Endothelial cell of umbilical vein (primary cell): ENCODE results near the gene LRRC72. TPM values are rescaled to one million over a fixed set of nuclear protein-coding genes. Genes with fewer than 3 reads are reported as not detected.

ENCODE experiments used
- BruUV-seq: library from RNA; stranded (reverse); fragments of 400-500 nt; replicated peaks from 2 replicates; lab custom pipeline; 2021; lab: Mats Ljungman, UMichigan
- CTCF ChIA-PET: fragments of 300-600, 350-600 bp; sonication (Branson Sonifier 250); formaldehyde crosslinking; loops from one replicate; lab custom pipeline; 2021; ENCODE audit warnings: antibody characterized with exemption, inconsistent platforms; lab: Charles Lee
- POLR2A ChIA-PET: fragments of 300-600, 350-600 bp; sonication (Branson Sonifier 250); formaldehyde crosslinking; loops from one replicate; lab custom pipeline; 2021; ENCODE audit warnings: antibody characterized with exemption, inconsistent platforms; lab: Charles Lee
- DNase-seq: peaks from one replicate; pipeline ENCODE4 v3.0.0-alpha.2; 2011; ENCODE audit warnings: low read depth, low spot score
- FAIRE-seq: peaks from 2 replicates; lab custom pipeline; 2011; peaks lifted over from hg19 to GRCh38; lab: Jason Lieb, UNC
- H2AFZ ChIP-seq: 2 replicates; pipeline ENCODE4 v1.6.0; 2012; ENCODE audit warnings: low read depth, low read length, control low read depth, inconsistent platforms
- H3K27ac ChIP-seq: 2 replicates; pipeline ENCODE4 v1.5.1; 2011; ENCODE audit warnings: low read depth, mild to moderate bottlenecking, control low read depth, low read length, moderate library complexity; ENCODE audit not compliant: insufficient read depth
- H3K27me3 ChIP-seq, 2 experiments: 2 replicates each; pipeline versions ENCODE4 v1.6.0 to v1.6.1; 2011; ENCODE audit warnings: low read length in 2 of 2, mixed read lengths in 1 of 2; ENCODE audit not compliant: control insufficient read depth in 2 of 2, insufficient read depth in 2 of 2
- H3K36me3 ChIP-seq, 2 experiments: 2 replicates in 1 of 2; 3 replicates in 1 of 2; pipeline ENCODE4 v1.5.1; 2011; ENCODE audit warnings: low read length in 2 of 2, mild to moderate bottlenecking in 1 of 2, moderate library complexity in 1 of 2; ENCODE audit not compliant: control insufficient read depth in 2 of 2, insufficient read depth in 2 of 2; ENCODE audit errors: extremely low read depth in 1 of 2
- H3K4me1 ChIP-seq: 3 replicates; pipeline ENCODE4 v1.5.1; 2011; ENCODE audit warnings: mild to moderate bottlenecking, low read length; ENCODE audit not compliant: control insufficient read depth, insufficient read depth; ENCODE audit errors: extremely low read depth
- H3K4me2 ChIP-seq: 2 replicates; pipeline ENCODE4 v1.6.1; 2011; ENCODE audit warnings: low read length, control low read depth, mixed read lengths; ENCODE audit not compliant: insufficient read depth
- H3K4me3 ChIP-seq, 3 experiments: fragments of 200-600 bp in 1 of 3; sonication (generic), shearing (Covaris generic) in 1 of 3; replicated peaks in 1 of 3; 2 replicates each; pipeline ENCODE4 v1.5.1; 2011 to 2016; ENCODE audit warnings: control low read depth in 3 of 3, low read length in 3 of 3, mild to moderate bottlenecking in 2 of 3, inconsistent platforms in 1 of 3, low read depth in 1 of 3, moderate library complexity in 1 of 3; ENCODE audit not compliant: insufficient read depth in 1 of 3
- H3K79me2 ChIP-seq: 2 replicates; pipeline ENCODE4 v1.6.0; 2012; ENCODE audit warnings: low read length, inconsistent platforms; ENCODE audit not compliant: control insufficient read depth, insufficient read depth
- H3K9ac ChIP-seq: replicated peaks from 2 replicates; pipeline ENCODE3; 2011; ENCODE audit warnings: low read length, control low read depth; ENCODE audit not compliant: insufficient read depth; ENCODE audit errors: extremely low read depth
- H3K9me1 ChIP-seq: replicated peaks from 3 replicates; pipeline ENCODE4 v1.6.0; 2011; ENCODE audit warnings: mild to moderate bottlenecking, low read length; ENCODE audit not compliant: control insufficient read depth, insufficient read depth; ENCODE audit errors: extremely low read depth
- H3K9me3 ChIP-seq: replicated peaks from 2 replicates; pipeline ENCODE4 v1.5.1; 2012; ENCODE audit warnings: low read length, inconsistent platforms; ENCODE audit not compliant: control insufficient read depth, insufficient read depth
- H4K20me1 ChIP-seq: replicated peaks from 2 replicates; pipeline ENCODE3; 2011; ENCODE audit warnings: mild to moderate bottlenecking, low read length; ENCODE audit not compliant: control insufficient read depth, insufficient read depth; ENCODE audit errors: extremely low read depth
- EZH2 ChIP-seq: IDR thresholded peaks from 2 replicates; pipeline ENCODE4 v1.6.1; 2012; ENCODE audit warnings: borderline replicate concordance, low read depth, mild to moderate bottlenecking, moderate library complexity, low read length, inconsistent platforms; ENCODE audit not compliant: severe bottlenecking
- FOS ChIP-seq: IDR thresholded peaks from 2 replicates; pipeline ENCODE4 v1.6.1; 2011; ENCODE audit warnings: mild to moderate bottlenecking, low read length, moderate library complexity, borderline replicate concordance; ENCODE audit not compliant: insufficient read depth
- GATA2 ChIP-seq: IDR thresholded peaks from 2 replicates; pipeline ENCODE4 v1.7.0; 2011; ENCODE audit warnings: low read depth, mild to moderate bottlenecking, moderate library complexity, mixed read lengths, low read length; ENCODE audit not compliant: insufficient read length, insufficient read depth
- JUN ChIP-seq: IDR thresholded peaks from 2 replicates; pipeline ENCODE4 v1.6.1; 2011; ENCODE audit warnings: borderline replicate concordance, low read depth; ENCODE audit not compliant: insufficient read length, insufficient read depth
- MYC ChIP-seq: IDR thresholded peaks from one replicate; pipeline ENCODE4 v1.6.1; 2011; ENCODE audit warnings: mild to moderate bottlenecking, low read depth, low read length
- POLR2A ChIP-seq: IDR thresholded peaks from 2 replicates; pipeline ENCODE4 v1.6.1; 2012; ENCODE audit warnings: low read depth, mild to moderate bottlenecking, control low read depth, low read length
- POLR2AphosphoS5 ChIP-seq: IDR thresholded peaks from 2 replicates; pipeline ENCODE4 v1.6.1; 2012; ENCODE audit warnings: low read depth, mild to moderate bottlenecking, control low read depth, low read length, moderate library complexity; ENCODE audit not compliant: insufficient read depth
- dilution Hi-C: fragments of 300-500 bp; cut with MboI; formaldehyde crosslinking; loops from one replicate; pipeline ENCODE4 v1.15.0; 2019; ENCODE audit warnings: low sequenced_read_pairs; ENCODE audit not compliant: extremely low pct_ligation_motif_present
- intact Hi-C: fragments of 100-400 bp; cut with micrococcal nuclease; formaldehyde crosslinking; loops from one replicate; pipeline ENCODE4 v1.10.0; 2022
- polyA plus RNA-seq, 4 experiments: library from polyadenylated mRNA; depleted of rRNA in 3 of 4; stranded (reverse) in 3 of 4; unstranded in 1 of 4; fragments of >200 nt; gene quantifications; 2 replicates each; pipeline versions ENCODE4 v1.2.1 to v1.2.3, GENCODE V29; 2011 to 2012; ENCODE audit warnings: missing spikeins in 1 of 4
- total RNA-seq: library from RNA; stranded (reverse); gene quantifications from 2 replicates; pipeline ENCODE4 v1.2.3, GENCODE V29; 2021
- TF ChIP-seq, protein P1 (sequence below), 2 donors: IDR thresholded peaks; 1 replicate in 1 of 2; 2 replicates in 1 of 2; pipeline ENCODE4 v1.5.1; 2011; ENCODE audit warnings: low read length in 2 of 2, mild to moderate bottlenecking in 2 of 2, moderate library complexity in 2 of 2, control low read depth in 1 of 2, inconsistent platforms in 1 of 2, low read depth in 1 of 2; ENCODE audit not compliant: insufficient read depth in 1 of 2; ENCODE audit errors: extremely low read depth in 1 of 2
- TF ChIP-seq, protein P2 (sequence below): IDR thresholded peaks from 2 replicates; pipeline ENCODE4 v1.6.1; 2011; ENCODE audit not compliant: insufficient read depth, insufficient read length

Gene LRRC72
- total and polyA plus RNA-seq, 2 donors (not counting 3 experiments of a cell fraction or from before 2014, with no cell fraction given): not detected

DNA sequence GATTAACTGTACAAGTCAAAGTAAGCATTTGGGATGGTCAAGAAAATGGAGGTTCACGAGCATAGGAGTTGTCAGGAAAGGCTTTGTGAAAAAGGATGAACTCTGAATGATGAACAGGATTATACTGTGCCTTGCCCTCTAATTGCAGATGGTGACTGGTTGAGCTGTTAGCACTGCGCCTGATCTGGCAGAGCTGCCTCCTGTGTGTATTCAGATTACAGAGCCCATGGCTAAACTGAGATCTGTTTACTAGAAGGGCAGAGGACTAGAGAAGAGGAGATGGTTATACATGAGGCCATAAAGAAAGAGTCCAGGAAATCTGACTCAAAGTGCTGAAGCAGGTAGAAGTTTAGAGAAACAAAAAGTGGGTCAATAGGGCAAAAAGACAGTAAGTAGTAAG lies 29.7 kb downstream of the LRRC72 start:
- Histone ChIP-seq H4K20me1 (no peaks in the 10 kb centered on the region), H3K36me3 (no peaks in the 10 kb centered on the region), H3K9ac (no peak overlapping the region), H3K79me2 (no peaks in the 10 kb centered on the region), H3K4me1 (peaks cover 13% of the 10 kb centered on the region), H3K27ac (no peak overlapping the region), H3K9me3 (no peaks in the 10 kb centered on the region), H3K27me3 (no peaks in the 10 kb centered on the region), H2AFZ (no peak overlapping the region), H3K9me1 (no peaks in the 10 kb centered on the region), H3K4me3 (no peak overlapping the region), H3K4me2 (no peak overlapping the region)
- ChIA-PET CTCF (interaction anchor here (0.7 kb wide), 1 partner anchor 8 kb away, joined by 3 read pairs; no protein-coding TSS in a partner anchor), POLR2A (no interaction called here)
- FAIRE-seq (no peak), DNase-seq (no peak)
- no TSS peak for BruUV-seq
- intact Hi-C loops: no loop called here
- TF ChIP-seq MYC: no peak
- no peak for TF ChIP-seq GATA2
- no peak for TF ChIP-seq POLR2AphosphoS5
- TF ChIP-seq EZH2: no peak
- TF ChIP-seq, protein P1, sequence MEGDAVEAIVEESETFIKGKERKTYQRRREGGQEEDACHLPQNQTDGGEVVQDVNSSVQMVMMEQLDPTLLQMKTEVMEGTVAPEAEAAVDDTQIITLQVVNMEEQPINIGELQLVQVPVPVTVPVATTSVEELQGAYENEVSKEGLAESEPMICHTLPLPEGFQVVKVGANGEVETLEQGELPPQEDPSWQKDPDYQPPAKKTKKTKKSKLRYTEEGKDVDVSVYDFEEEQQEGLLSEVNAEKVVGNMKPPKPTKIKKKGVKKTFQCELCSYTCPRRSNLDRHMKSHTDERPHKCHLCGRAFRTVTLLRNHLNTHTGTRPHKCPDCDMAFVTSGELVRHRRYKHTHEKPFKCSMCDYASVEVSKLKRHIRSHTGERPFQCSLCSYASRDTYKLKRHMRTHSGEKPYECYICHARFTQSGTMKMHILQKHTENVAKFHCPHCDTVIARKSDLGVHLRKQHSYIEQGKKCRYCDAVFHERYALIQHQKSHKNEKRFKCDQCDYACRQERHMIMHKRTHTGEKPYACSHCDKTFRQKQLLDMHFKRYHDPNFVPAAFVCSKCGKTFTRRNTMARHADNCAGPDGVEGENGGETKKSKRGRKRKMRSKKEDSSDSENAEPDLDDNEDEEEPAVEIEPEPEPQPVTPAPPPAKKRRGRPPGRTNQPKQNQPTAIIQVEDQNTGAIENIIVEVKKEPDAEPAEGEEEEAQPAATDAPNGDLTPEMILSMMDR (IDR thresholded peaks at IDR 0.05; ENCODE audit: extremely low read depth in 1 of 2, insufficient read depth in 1 of 2, low read depth in 1 of 2, low read length in 2 of 2): no peak
- no peak for TF ChIP-seq POLR2A
- no peak for TF ChIP-seq JUN
- no peak for TF ChIP-seq FOS
- TF ChIP-seq, protein P2, sequence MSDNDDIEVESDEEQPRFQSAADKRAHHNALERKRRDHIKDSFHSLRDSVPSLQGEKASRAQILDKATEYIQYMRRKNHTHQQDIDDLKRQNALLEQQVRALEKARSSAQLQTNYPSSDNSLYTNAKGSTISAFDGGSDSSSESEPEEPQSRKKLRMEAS: no peak
- dilution Hi-C loops: no loop called here
